ENCODE results near the gene PKIB.
"Not testable (repeated sequence)": the region's sequence is repeated elsewhere in the genome, so short reads cannot be mapped to it uniquely, and the experiment has no call there.

PKIB gene

DNA sequence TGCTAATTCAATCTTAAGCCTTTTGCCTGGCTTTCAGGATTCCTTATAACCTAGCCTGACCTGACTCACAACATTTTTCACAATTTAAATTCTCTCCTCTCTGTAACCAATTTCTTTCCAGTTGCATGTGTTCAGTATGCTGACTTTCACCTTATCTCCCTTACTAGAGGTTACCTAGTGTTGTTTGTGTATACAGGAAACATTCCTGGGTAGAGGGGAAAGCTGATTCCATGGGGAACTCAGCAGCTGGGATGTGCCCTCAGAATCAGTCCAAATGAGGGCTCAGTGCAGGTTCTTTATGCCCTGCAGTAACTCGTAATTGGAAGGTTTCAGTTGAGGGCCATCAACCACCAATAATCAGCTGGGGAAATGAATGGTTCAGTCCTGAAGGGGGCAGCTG is 18.5 kb downstream of the PKIB start:
- no peak for DNase-seq (ENCODE audit: low read depth)
- no peak overlapping the region for H3K4me3 ChIP-seq (ENCODE audit: control insufficient read depth, low read depth, low read length)
- TF ChIP-seq, protein P1, sequence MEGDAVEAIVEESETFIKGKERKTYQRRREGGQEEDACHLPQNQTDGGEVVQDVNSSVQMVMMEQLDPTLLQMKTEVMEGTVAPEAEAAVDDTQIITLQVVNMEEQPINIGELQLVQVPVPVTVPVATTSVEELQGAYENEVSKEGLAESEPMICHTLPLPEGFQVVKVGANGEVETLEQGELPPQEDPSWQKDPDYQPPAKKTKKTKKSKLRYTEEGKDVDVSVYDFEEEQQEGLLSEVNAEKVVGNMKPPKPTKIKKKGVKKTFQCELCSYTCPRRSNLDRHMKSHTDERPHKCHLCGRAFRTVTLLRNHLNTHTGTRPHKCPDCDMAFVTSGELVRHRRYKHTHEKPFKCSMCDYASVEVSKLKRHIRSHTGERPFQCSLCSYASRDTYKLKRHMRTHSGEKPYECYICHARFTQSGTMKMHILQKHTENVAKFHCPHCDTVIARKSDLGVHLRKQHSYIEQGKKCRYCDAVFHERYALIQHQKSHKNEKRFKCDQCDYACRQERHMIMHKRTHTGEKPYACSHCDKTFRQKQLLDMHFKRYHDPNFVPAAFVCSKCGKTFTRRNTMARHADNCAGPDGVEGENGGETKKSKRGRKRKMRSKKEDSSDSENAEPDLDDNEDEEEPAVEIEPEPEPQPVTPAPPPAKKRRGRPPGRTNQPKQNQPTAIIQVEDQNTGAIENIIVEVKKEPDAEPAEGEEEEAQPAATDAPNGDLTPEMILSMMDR (conservative IDR thresholded peaks at IDR 0.05; ENCODE audit: control insufficient read depth, insufficient read depth, low read depth, low read length), result no peak

GRCh38 chr6:122631571-122632249 is 21.5 kb downstream of the PKIB start:
- no peak overlapping the region for H3K4me3 ChIP-seq (ENCODE audit: control insufficient read depth, low read depth, low read length)

GRCh38 chr6:122640366-122640765 is 30.2 kb downstream of the PKIB start:
- H3K4me3 ChIP-seq (ENCODE audit: control insufficient read depth, low read depth, low read length), result no peak overlapping the region
- no peak for DNase-seq (ENCODE audit: low read depth)
- TF ChIP-seq, protein P1 (conservative IDR thresholded peaks at IDR 0.05; ENCODE audit: control insufficient read depth, insufficient read depth, low read depth, low read length), result no peak

More at GRCh38 chr6:122631571-122632249, 21.5 kb downstream of the PKIB start:
- TF ChIP-seq, protein P1 (conservative IDR thresholded peaks at IDR 0.05; ENCODE audit: control insufficient read depth, insufficient read depth, low read depth, low read length), result no peak
- no peak for DNase-seq (ENCODE audit: low read depth)

DNA sequence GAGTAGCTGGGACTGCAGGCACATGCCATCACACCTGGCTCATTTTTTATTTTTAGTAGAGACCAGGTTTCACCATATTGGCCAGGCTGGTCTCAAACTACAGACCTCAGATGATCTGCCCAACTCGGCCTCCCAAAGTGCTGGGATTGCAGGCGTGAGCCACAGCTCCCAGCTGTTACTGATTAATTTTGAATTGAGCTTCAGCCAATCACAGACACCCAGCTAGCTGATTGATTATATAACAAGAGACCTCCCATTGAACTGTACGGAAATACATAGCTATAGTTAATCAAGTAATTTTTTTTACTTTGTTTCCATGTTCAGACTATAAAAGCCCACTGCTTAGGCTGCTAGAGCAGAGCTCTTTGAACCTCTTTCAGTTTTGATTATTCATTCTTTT is 31.6 kb downstream of the PKIB start:
- TF ChIP-seq, protein P1 (conservative IDR thresholded peaks at IDR 0.05; ENCODE audit: control insufficient read depth, insufficient read depth, low read depth, low read length), result no peak
- no peak overlapping the region for H3K4me3 ChIP-seq (ENCODE audit: control insufficient read depth, low read depth, low read length)
- no peak for DNase-seq (ENCODE audit: low read depth)

DNA sequence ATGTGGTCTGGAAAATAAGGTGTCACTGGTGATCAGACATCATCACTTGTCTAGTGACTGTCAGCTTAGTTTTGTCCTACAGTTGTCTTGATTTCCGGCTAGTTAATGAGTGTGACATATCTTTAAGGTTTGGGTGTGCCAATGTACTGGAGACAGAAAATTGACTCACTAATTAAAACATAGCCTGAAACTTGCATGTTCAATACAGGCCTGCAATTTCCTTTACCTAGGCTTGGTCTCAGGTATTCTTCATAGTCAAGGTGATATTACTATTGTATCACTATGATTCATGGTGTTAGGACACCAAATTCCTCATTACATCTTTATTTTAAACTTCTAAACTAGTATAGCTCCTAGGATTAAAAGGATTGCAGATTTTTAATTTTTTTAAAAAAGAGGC is 32.4 kb downstream of the PKIB start:
- not testable (repeated sequence) for DNase-seq (ENCODE audit: low read depth); H3K4me3 ChIP-seq (ENCODE audit: control insufficient read depth, low read depth, low read length)

- TF ChIP-seq, protein P1 (conservative IDR thresholded peaks at IDR 0.05; ENCODE audit: control insufficient read depth, insufficient read depth, low read depth, low read length), result no peak
- DNase-seq (ENCODE audit: low read depth), result no peak
- H3K4me3 ChIP-seq (ENCODE audit: control insufficient read depth, low read depth, low read length), result no peak overlapping the region
Measured at GRCh38 chr6:122645256-122645655, 35.1 kb downstream of the PKIB start.

GRCh38 chr6:122647765-122648164 is 37.6 kb downstream of the PKIB start:
- no peak overlapping the region for H3K4me3 ChIP-seq (ENCODE audit: control insufficient read depth, low read depth, low read length)
- no peak for DNase-seq (ENCODE audit: low read depth)
- TF ChIP-seq, protein P1 (conservative IDR thresholded peaks at IDR 0.05; ENCODE audit: control insufficient read depth, insufficient read depth, low read depth, low read length), result no peak

All from fibroblast of mammary gland (primary cell).